Measurements from ENCODE around the gene RAC3.
A peak's percentile ranks its signal among the peaks of the same experiment; 100 is the strongest.

Gene RAC3

DNA sequence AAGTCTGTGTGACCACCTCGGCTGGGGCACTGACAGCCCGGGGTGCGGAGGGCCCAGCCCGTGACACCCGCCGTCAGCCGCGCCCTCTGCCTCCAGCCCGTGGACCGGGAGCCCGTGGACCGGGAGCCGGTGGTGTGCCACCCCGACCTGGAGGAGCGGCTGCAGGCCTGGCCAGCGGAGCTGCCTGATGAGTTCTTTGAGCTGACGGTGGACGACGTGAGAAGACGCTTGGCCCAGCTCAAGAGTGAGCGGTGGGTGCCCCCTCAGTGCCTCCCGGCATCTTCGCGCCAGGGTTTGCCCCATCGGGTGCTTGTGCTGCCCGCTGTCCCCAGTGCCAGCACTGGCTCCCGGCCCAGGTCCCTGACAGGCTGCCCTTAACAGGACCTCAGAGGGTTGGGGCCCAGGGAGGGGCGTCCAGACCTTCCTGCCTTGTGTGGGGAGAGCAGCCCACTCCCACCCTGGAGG lies 22.5 kb upstream of the RAC3 start:
- WGBS, 2 experiments (ENCODE audit: insufficient coverage in 2 of 2): 96 to 98% methylated on average over 26 to 27 of the region's 28 CpGs
- no peaks in the 10 kb centered on the region for H3K9me3 ChIP-seq (ENCODE audit: control insufficient read depth, low read length)
- peaks cover 49% of the 10 kb centered on the region for H3K4me1 ChIP-seq (ENCODE audit: control insufficient read depth, insufficient read depth, low read length, poor library complexity, severe bottlenecking)
- no peak overlapping the region for H3K27ac ChIP-seq (ENCODE audit: low read depth, low read length, severe bottlenecking)
- H3K4me3 ChIP-seq (ENCODE audit: extremely low read depth, insufficient read depth, low read length, poor library complexity, severe bottlenecking): no peak overlapping the region
- peaks cover 3% of the 10 kb centered on the region for H3K36me3 ChIP-seq (ENCODE audit: control insufficient read depth, insufficient read depth, low read length)

DNA sequence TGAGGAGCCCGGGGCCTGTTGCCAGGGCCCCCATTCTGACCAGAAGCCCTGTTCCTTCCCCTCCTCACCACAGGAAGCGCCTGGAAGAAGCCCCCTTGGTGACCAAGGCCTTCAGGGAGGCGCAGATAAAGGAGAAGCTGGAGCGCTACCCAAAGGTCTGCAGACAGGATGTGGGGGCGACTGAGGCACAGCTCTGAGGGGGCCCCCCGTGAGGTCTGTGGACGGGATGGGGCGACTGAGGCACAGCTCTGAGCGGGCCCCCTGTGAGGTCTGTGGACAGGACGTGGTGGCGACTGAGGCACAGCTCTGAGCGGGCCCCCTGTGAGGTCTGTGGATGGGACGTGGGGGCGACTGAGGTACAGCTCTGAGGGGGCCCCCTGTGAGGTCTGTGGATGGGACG lies 22.1 kb upstream of the RAC3 start:
- Histone ChIP-seq H3K36me3 (ENCODE audit: control insufficient read depth, insufficient read depth, low read length) (peaks cover 3% of the 10 kb centered on the region), H3K4me3 (ENCODE audit: extremely low read depth, insufficient read depth, low read length, poor library complexity, severe bottlenecking) (no peak overlapping the region), H3K27ac (ENCODE audit: low read depth, low read length, severe bottlenecking) (no peak overlapping the region), H3K4me1 (ENCODE audit: control insufficient read depth, insufficient read depth, low read length, poor library complexity, severe bottlenecking) (peaks cover 45% of the 10 kb centered on the region), H3K9me3 (ENCODE audit: control insufficient read depth, low read length) (no peaks in the 10 kb centered on the region)
- WGBS, 2 experiments (ENCODE audit: insufficient coverage in 2 of 2): 94 to 96% methylated on average over 11 to 14 of the region's 15 CpGs

DNA sequence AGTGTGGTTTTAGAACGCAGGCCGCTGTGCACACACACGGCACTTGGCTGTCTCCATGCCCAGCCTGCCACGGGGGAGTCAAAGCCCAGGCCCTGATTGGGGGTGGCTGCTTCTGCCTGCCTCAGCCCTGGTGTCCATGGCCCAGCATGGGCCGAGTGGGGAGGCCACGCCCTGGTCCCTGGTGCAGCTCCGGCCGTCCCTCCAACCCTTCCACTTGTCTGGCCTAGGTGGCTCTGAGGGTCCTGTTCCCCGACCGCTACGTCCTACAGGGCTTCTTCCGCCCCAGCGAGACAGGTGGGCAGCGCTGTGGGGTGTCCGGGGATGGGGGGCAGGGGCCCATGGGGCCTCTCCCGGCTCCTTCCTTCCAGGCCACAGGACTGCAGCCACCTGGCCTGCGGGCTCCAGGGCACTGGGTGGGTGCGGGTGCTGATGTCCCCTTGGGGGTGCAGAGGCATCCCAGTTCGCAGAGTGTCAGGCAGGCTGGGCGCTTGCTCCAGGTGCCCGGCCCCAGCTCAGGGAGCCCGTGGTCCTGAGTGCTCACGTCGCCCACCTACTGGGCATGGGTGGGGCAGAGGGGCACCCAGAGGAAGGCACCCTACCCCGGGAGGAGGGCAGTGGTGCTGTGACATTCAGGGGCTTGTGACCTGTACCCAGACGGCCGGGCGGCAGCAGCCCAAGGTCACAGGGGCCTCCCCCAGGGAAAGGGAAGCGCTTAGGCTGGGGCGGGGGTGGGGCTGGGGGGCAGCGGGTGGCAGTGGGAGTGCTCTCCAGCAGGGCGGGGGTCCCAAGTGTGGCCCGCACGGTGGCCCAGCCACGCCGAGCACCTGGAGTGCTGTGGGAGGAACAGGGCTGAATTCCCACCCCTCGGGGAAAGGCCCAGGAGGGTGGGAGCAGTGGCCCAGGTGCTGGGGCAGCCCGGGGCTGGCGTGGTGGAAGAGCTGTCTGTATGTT lies 20.6 kb upstream of the RAC3 start:
- H3K4me3 ChIP-seq (ENCODE audit: extremely low read depth, insufficient read depth, low read length, poor library complexity, severe bottlenecking): no peak overlapping the region
- H3K4me1 ChIP-seq (ENCODE audit: control insufficient read depth, insufficient read depth, low read length, poor library complexity, severe bottlenecking): peaks cover 33% of the 10 kb centered on the region
- H3K27ac ChIP-seq (ENCODE audit: low read depth, low read length, severe bottlenecking): no peak overlapping the region
- WGBS, 2 experiments (ENCODE audit: insufficient coverage in 2 of 2): 95 to 97% methylated on average over 25 to 34 of the region's 39 CpGs
- no peaks in the 10 kb centered on the region for H3K9me3 ChIP-seq (ENCODE audit: control insufficient read depth, low read length)
- peaks cover 3% of the 10 kb centered on the region for H3K36me3 ChIP-seq (ENCODE audit: control insufficient read depth, insufficient read depth, low read length)

DNA sequence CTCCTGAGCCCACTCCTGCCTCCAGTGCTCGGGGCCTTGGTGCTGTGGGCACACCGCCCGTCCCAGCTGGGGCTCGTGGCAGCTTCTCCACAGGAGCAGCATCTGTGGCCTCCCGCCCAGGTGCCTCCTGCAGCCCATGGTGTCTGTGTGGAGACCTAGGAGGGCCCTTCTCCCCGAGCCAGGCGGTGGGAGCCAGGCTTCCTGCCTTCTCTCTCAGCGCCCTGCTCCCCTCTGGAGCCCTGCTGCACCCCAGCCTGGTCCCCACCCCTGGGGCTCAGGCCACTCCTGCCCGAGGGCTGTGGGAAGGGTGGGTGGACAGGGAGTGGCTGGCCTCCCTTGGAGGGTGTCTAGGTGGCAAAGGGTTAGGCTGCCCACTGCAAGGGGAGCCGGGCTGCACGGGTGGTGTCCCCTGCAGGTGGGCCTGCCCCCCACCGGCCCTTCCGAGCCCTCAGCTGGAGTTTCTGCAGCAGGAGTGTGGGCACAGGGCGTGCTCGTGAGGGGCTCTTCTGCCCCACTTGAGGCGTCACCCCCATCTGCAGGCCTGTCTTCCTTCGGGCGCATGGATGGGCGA lies 19.8 kb upstream of the RAC3 start:
- Histone ChIP-seq H3K4me3 (ENCODE audit: extremely low read depth, insufficient read depth, low read length, poor library complexity, severe bottlenecking) (no peak overlapping the region), H3K36me3 (ENCODE audit: control insufficient read depth, insufficient read depth, low read length) (peaks cover 3% of the 10 kb centered on the region), H3K27ac (ENCODE audit: low read depth, low read length, severe bottlenecking) (no peak overlapping the region), H3K4me1 (ENCODE audit: control insufficient read depth, insufficient read depth, low read length, poor library complexity, severe bottlenecking) (peaks cover 24% of the 10 kb centered on the region), H3K9me3 (ENCODE audit: control insufficient read depth, low read length) (no peaks in the 10 kb centered on the region)
- WGBS, 2 experiments (ENCODE audit: insufficient coverage in 2 of 2): 86 to 91% methylated on average over 13 to 19 of the region's 19 CpGs

DNA sequence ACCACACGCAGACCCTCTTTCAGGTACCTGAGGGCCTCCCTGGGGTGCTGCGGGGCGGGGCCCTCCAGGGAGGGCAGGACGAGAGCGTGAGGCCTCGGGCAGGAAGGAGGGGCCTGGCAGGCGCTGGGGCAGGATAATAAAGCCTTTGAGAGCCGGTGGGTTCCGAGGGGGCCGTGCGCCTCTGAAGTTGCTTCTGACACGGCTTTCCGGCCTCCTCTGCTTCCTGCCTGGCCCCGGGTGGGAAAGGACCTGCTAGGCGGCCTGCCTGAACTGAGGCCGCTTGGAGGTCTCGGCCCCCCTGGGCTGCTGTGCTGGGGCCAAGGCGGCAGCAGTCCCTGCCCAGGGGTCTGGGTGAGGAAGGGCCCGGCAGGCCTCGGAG lies 19.2 kb upstream of the RAC3 start:
- H3K4me3 ChIP-seq (ENCODE audit: extremely low read depth, insufficient read depth, low read length, poor library complexity, severe bottlenecking): no peak overlapping the region
- 70 to 76% methylated on average over 17 to 20 of the region's 20 CpGs for WGBS, 2 experiments (ENCODE audit: insufficient coverage in 2 of 2)
- no peaks in the 10 kb centered on the region for H3K9me3 ChIP-seq (ENCODE audit: control insufficient read depth, low read length)
- H3K27ac ChIP-seq (ENCODE audit: low read depth, low read length, severe bottlenecking): peak overlapping the region; percentile 87
- H3K36me3 ChIP-seq (ENCODE audit: control insufficient read depth, insufficient read depth, low read length): peaks cover 3% of the 10 kb centered on the region
- peaks cover 19% of the 10 kb centered on the region for H3K4me1 ChIP-seq (ENCODE audit: control insufficient read depth, insufficient read depth, low read length, poor library complexity, severe bottlenecking)

DNA sequence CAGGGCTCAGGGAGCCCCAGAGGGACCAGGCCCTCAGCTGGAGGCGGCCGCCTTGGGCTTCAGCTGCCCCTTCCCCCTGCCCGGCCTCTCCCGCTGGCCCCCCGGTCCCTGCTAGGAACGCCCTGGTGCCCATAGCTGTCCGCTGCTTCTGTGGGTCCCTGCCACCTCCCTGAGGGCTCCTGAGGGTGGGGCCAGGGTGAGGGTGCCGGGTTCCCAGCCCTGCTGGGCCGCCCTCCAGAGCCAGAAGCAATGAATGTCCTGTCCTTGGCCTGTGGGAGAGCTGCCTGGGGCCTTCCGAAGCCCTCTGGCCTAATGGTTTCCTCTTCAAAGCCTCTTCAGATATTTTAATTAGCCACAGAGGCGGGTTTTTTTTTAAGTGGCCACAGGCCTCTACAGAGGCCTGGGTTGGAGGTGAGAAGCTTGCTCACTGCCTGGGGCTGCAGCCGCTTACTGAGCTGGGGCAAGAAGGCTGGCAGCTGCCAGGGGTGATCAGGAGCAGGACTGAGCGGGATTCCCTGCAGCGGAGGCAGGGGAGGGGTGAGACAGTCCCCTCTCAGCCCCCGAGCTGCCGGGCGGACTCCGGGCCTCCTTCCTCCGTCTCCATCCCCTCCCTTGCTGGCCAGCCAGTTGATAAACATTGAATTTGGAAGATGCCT lies 18.7 kb upstream of the RAC3 start:
- Histone ChIP-seq H3K9me3 (ENCODE audit: control insufficient read depth, low read length) (no peaks in the 10 kb centered on the region), H3K4me1 (ENCODE audit: control insufficient read depth, insufficient read depth, low read length, poor library complexity, severe bottlenecking) (peaks cover 19% of the 10 kb centered on the region), H3K4me3 (ENCODE audit: extremely low read depth, insufficient read depth, low read length, poor library complexity, severe bottlenecking) (no peak overlapping the region), H3K27ac (ENCODE audit: low read depth, low read length, severe bottlenecking) (peak overlapping the region; percentile 87), H3K36me3 (ENCODE audit: control insufficient read depth, insufficient read depth, low read length) (peaks cover 6% of the 10 kb centered on the region)
- 68 to 80% methylated on average over 12 to 13 of the region's 19 CpGs for WGBS, 2 experiments (ENCODE audit: insufficient coverage in 2 of 2)

DNA sequence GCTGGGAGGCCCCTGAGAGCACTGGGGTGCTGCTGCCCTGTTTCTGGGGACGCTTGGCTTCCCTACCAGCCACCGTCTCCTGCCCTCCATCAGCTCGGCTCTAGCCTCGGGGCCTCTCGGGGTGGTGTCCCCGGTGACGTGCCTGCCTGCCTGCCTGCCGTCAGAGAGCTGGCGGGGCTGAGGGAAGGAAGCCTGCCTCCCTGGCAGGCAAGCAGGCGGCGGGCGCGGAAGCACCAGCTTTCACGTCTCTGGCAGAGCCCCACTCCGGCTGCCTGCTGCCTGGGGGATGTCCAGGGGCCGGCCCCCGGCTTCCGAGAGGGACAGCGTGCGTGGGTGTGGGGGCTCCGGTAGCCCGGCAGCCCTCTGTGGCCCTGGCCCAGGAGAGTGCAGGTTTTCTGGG lies 18.1 kb upstream of the RAC3 start:
- H3K4me3 ChIP-seq (ENCODE audit: extremely low read depth, insufficient read depth, low read length, poor library complexity, severe bottlenecking): no peak overlapping the region
- peaks cover 19% of the 10 kb centered on the region for H3K4me1 ChIP-seq (ENCODE audit: control insufficient read depth, insufficient read depth, low read length, poor library complexity, severe bottlenecking)
- peak overlapping the region; percentile 87 for H3K27ac ChIP-seq (ENCODE audit: low read depth, low read length, severe bottlenecking)
- peaks cover 9% of the 10 kb centered on the region for H3K36me3 ChIP-seq (ENCODE audit: control insufficient read depth, insufficient read depth, low read length)
- no peaks in the 10 kb centered on the region for H3K9me3 ChIP-seq (ENCODE audit: control insufficient read depth, low read length)
- 82 to 93% methylated on average over 18 to 22 of the region's 22 CpGs for WGBS, 2 experiments (ENCODE audit: insufficient coverage in 2 of 2)

DNA sequence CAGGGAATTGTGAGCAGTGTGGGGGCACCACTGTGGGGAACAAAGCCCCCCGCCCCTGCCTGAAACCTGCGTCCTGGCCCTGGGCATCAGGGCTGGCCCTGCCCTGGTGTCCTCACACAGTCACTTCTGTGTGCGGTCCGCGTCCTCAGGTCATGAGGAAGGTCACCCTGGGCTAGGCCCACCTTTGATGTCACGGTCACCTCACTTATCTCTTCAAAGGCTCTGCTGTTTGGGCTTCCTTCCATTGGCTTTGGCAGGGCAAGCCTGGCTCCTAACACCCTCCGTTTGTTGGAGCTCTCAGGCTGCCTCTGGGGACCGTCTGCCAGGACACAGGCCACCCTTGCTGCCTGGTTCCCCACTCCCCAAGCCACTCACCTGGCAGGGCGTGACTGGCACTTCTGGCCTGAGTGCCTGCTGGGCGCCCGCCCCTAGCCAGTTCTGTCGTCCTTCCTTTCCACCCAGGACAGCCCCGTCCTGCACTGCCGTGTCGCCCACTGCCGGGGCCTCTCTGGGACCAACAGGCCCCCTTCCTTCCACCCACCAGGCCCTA lies 17.6 kb upstream of the RAC3 start:
- peaks cover 19% of the 10 kb centered on the region for H3K4me1 ChIP-seq (ENCODE audit: control insufficient read depth, insufficient read depth, low read length, poor library complexity, severe bottlenecking)
- peaks cover 12% of the 10 kb centered on the region for H3K36me3 ChIP-seq (ENCODE audit: control insufficient read depth, insufficient read depth, low read length)
- WGBS, 2 experiments (ENCODE audit: insufficient coverage in 2 of 2): 95 to 96% methylated on average over 15 to 16 of the region's 16 CpGs
- no peaks in the 10 kb centered on the region for H3K9me3 ChIP-seq (ENCODE audit: control insufficient read depth, low read length)
- H3K27ac ChIP-seq (ENCODE audit: low read depth, low read length, severe bottlenecking): peak overlapping the region; percentile 23
- H3K4me3 ChIP-seq (ENCODE audit: extremely low read depth, insufficient read depth, low read length, poor library complexity, severe bottlenecking): no peak overlapping the region

DNA sequence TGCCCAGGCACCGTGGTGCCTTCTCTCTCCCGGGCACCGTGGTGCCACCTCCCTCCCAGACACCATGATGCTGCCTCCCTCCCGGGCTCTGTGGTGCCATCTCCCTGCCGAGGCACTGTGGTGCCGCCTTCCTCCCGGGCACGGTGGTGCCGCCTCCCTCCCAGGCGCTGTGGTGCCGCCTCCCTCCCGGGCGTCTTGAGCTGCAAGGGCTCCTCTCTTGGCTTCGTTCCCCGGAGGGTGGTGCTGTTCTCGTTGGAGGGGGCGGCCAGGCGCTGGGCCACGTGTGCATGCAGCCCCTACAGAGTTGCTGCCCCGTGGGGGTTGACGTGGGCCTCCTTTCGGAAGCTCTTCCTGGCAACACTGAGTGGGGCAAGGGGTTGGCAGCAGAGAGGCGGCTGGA lies 17.0 kb upstream of the RAC3 start:
- WGBS, 2 experiments (ENCODE audit: insufficient coverage in 2 of 2): 93 to 94% methylated on average over 22 of the region's 23 CpGs

DNA sequence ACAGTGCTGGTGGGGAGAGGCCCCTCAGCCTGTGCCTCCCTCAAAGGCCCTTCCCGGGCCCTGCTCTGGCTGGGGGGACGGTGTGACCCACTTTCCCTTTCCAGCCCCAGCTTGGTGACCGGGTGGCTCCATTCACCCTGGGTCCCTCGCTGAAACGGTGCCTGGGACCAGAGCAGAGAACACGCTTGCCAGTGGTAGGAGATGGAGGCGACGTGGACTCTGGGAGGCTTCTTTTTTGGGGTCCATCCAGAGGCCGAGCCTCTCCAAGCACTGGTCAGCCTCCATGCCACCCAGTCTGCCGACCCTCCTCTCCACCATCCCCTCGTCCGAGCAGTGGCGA lies 16.5 kb upstream of the RAC3 start:
- 81 to 91% methylated on average over 6 to 13 of the region's 13 CpGs for WGBS, 2 experiments (ENCODE audit: insufficient coverage in 2 of 2)
- Histone ChIP-seq H3K9me3 (ENCODE audit: control insufficient read depth, low read length) (no peaks in the 10 kb centered on the region), H3K36me3 (ENCODE audit: control insufficient read depth, insufficient read depth, low read length) (peaks cover 12% of the 10 kb centered on the region), H3K4me3 (ENCODE audit: extremely low read depth, insufficient read depth, low read length, poor library complexity, severe bottlenecking) (no peak overlapping the region), H3K27ac (ENCODE audit: low read depth, low read length, severe bottlenecking) (no peak overlapping the region), H3K4me1 (ENCODE audit: control insufficient read depth, insufficient read depth, low read length, poor library complexity, severe bottlenecking) (peaks cover 19% of the 10 kb centered on the region)

More for the DNA sequence above, 17.0 kb upstream of the RAC3 start:
- Histone ChIP-seq H3K27ac (ENCODE audit: low read depth, low read length, severe bottlenecking) (no peak overlapping the region), H3K9me3 (ENCODE audit: control insufficient read depth, low read length) (no peaks in the 10 kb centered on the region), H3K4me3 (ENCODE audit: extremely low read depth, insufficient read depth, low read length, poor library complexity, severe bottlenecking) (no peak overlapping the region), H3K36me3 (ENCODE audit: control insufficient read depth, insufficient read depth, low read length) (peaks cover 12% of the 10 kb centered on the region), H3K4me1 (ENCODE audit: control insufficient read depth, insufficient read depth, low read length, poor library complexity, severe bottlenecking) (peaks cover 19% of the 10 kb centered on the region)

Data from mesodermal cell (in vitro differentiated cells).